ENCODE results near the gene ARPC5L. TPM values are rescaled to one million over a fixed set of nuclear protein-coding genes. Genes with fewer than 3 reads are reported as not detected.

The ARPC5L gene
- total and polyA plus RNA-seq, 9 of the 15 experiments (the other 6 are each of a cell fraction or from before 2014, with no cell fraction given) = 25.4 to 113 (median 63.8) TPM

DNA sequence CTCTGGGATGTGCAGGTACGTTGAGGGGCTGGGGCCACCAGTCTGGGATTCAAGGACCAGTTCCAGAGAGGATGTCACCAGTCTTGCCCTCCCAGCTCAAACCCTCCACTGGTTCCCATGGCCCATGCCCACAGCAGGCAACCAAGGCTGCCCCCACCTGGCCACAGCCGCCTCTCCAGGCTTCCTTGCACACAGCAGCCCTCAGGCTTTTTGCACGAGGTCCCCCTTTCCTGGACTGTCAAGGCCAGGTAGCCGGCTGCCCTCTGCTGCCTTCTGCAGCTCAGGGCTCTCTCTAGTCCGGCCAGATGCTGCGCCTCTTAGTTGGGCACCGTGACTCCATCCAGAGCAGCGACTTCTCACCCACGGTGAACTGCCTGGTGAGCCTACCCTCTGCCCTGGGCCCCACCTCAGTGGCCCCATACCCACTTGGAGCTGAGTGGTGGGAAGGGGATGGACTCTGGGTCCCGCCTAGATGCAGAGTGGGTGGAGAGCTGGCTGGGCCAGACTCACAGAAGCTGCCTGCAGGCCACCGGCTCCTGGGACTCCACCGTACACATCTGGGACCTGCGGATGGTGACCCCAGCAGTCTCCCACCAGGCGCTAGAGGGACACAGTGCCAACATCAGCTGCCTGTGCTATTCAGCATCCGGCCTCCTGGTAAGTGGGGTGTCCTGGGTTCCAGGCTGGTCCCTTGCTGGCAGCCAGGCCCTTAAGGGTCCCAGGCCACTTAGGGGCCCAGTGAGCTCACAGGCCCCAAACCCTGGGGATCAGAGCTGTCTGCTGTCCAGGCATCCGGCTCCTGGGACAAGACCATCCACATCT is 5.8 kb upstream of the ARPC5L start (continued):
- TF ChIP-seq JUND (IDR thresholded peaks at IDR 0.05; ENCODE audit: borderline replicate concordance, low read depth, low read length) (no peak), JUND (tag; IDR thresholded peaks at IDR 0.05; ENCODE audit: borderline replicate concordance, low read depth, low read length) (no peak), SNRNP70 (optimal IDR thresholded peaks at IDR 0.05; ENCODE audit: low read depth, low read length) (peak; percentile 69), CREM (IDR thresholded peaks at IDR 0.05; ENCODE audit: low read depth) (no peak), ZNF444 (CRISPR knock-in tag; IDR thresholded peaks at IDR 0.05) (no peak), BRF1 (IDR thresholded peaks at IDR 0.05; ENCODE audit: borderline replicate concordance, extremely low read depth, insufficient read length) (no peak), E2F3 (CRISPR knock-in tag; IDR thresholded peaks at IDR 0.05) (no peak), FOXK1 (CRISPR knock-in tag; IDR thresholded peaks at IDR 0.05; ENCODE audit: borderline replicate concordance) (no peak), KDM4B (IDR thresholded peaks at IDR 0.05; ENCODE audit: borderline replicate concordance in 2 of 2, low read depth in 1 of 2) (no peak), CBX1 (IDR thresholded peaks at IDR 0.05; ENCODE audit: low read depth) (no peak), NR1H2 (CRISPR knock-in tag; IDR thresholded peaks at IDR 0.05) (no peak), ZNF3 (CRISPR knock-in tag; IDR thresholded peaks at IDR 0.05) (no peak), RBM22 (IDR thresholded peaks at IDR 0.05; ENCODE audit: low read depth, low read length, poor library complexity, severe bottlenecking) (peak; percentile 90), SRSF3 (IDR thresholded peaks at IDR 0.05; ENCODE audit: insufficient read depth, low read length) (no peak), SAP30 (IDR thresholded peaks at IDR 0.05; ENCODE audit: borderline replicate concordance, insufficient read depth, low read depth, low read length, poor library complexity, severe bottlenecking) (no peak)
- TF ChIP-seq, protein P1, sequence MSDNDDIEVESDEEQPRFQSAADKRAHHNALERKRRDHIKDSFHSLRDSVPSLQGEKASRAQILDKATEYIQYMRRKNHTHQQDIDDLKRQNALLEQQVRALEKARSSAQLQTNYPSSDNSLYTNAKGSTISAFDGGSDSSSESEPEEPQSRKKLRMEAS (CRISPR knock-in tag; IDR thresholded peaks at IDR 0.05) = no peak; the same call in 1 of the 2 replicates
- TF ChIP-seq, protein P2, sequence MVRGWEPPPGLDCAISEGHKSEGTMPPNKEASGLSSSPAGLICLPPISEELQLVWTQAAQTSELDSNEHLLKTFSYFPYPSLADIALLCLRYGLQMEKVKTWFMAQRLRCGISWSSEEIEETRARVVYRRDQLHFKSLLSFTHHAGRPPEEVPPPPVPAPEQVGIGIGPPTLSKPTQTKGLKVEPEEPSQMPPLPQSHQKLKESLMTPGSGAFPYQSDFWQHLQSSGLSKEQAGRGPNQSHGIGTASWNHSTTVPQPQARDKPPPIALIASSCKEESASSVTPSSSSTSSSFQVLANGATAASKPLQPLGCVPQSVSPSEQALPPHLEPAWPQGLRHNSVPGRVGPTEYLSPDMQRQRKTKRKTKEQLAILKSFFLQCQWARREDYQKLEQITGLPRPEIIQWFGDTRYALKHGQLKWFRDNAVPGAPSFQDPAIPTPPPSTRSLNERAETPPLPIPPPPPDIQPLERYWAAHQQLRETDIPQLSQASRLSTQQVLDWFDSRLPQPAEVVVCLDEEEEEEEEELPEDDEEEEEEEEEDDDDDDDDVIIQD (CRISPR knock-in tag; IDR thresholded peaks at IDR 0.05) = no peak
- TF ChIP-seq, protein P3, sequence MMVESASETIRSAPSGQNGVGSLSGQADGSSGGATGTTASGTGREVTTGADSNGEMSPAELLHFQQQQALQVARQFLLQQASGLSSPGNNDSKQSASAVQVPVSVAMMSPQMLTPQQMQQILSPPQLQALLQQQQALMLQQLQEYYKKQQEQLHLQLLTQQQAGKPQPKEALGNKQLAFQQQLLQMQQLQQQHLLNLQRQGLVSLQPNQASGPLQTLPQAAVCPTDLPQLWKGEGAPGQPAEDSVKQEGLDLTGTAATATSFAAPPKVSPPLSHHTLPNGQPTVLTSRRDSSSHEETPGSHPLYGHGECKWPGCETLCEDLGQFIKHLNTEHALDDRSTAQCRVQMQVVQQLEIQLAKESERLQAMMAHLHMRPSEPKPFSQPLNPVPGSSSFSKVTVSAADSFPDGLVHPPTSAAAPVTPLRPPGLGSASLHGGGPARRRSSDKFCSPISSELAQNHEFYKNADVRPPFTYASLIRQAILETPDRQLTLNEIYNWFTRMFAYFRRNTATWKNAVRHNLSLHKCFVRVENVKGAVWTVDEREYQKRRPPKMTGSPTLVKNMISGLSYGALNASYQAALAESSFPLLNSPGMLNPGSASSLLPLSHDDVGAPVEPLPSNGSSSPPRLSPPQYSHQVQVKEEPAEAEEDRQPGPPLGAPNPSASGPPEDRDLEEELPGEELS (CRISPR knock-in tag; IDR thresholded peaks at IDR 0.05; ENCODE audit: borderline replicate concordance) = 0 out of 2 replicates have a peak, but pooled peaks have one; percentile 10
- TF ChIP-seq, protein P4, sequence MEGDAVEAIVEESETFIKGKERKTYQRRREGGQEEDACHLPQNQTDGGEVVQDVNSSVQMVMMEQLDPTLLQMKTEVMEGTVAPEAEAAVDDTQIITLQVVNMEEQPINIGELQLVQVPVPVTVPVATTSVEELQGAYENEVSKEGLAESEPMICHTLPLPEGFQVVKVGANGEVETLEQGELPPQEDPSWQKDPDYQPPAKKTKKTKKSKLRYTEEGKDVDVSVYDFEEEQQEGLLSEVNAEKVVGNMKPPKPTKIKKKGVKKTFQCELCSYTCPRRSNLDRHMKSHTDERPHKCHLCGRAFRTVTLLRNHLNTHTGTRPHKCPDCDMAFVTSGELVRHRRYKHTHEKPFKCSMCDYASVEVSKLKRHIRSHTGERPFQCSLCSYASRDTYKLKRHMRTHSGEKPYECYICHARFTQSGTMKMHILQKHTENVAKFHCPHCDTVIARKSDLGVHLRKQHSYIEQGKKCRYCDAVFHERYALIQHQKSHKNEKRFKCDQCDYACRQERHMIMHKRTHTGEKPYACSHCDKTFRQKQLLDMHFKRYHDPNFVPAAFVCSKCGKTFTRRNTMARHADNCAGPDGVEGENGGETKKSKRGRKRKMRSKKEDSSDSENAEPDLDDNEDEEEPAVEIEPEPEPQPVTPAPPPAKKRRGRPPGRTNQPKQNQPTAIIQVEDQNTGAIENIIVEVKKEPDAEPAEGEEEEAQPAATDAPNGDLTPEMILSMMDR (IDR thresholded peaks at IDR 0.05 in 2 of 3, conservative IDR thresholded peaks at IDR 0.05 in 1 of 3; ENCODE audit: insufficient read depth in 2 of 3, low read depth in 1 of 3, low read length in 3 of 3) = peak; percentile 49 to 62 (median 52); a peak in 5 of 6 replicates
